Measurements from ENCODE around the gene MLKL. TPM values are rescaled to one million over a fixed set of nuclear protein-coding genes. Genes with fewer than 3 reads are reported as not detected.

MLKL gene
- total RNA-seq, 4 donors from 2014 or later = 17.1 to 62.5 (median 19.6) TPM

DNA sequence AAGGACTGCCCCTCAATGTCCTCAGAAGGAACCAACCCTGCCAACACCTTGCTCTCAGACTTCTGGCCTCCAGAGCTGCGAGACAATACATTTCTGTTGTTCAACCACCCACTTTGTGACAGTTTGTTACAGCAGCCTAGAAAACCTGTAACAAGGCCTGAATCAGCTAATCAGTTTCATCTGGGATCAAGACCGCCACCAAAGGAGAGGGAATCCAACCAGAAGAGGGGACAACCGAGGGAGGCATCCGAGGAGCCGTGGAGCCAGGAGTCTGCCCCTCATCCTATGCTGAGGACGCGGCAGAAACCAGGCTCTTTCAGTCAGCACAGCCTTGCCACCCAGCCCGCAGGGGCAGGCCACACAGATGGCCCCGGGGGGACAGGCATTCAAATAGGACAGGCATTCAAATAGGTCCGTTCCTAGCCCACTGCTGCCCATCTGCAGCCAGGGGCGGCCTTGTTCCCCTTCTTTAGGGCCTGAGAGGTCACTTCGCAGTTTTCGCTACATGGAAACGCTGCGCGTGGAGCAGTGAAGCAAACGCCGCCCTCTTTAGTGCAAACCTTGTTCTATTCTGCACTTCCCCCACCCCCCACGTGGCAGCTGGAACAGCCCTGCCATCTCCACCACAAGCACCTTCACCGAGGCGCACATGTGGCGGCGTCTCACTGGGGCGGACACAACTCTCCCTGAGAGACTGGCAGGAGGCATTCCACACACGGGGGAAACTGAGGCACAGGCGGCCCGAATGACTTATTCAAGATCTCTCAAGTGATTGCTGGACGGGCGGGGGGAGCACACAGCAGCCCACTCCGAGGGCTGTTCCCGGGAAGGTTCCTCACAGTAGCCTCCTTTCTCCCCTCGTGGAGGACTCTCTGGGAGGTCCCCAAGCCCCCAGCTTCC is 47.3 kb upstream of the MLKL start:
- Histone ChIP-seq H3K9me3 (no peaks in the 10 kb centered on the region), H3K4me3 (no peak overlapping the region), H3K36me3 (no peaks in the 10 kb centered on the region), H3K27me3 (no peaks in the 10 kb centered on the region), H3K27ac (no peak overlapping the region), H3K4me1 (peaks cover 4 to 23% (median 15%) of the 10 kb centered on the region in 4 donors)
- in situ Hi-C loops (cut with MboI; ENCODE audit: low pct_ligation_motif_present in 1 of 4, low pct_unique_long_range_greater_than_20kb in 1 of 4, low sequenced_read_pairs in 3 of 4) (no loop called here), intact Hi-C loops (cut with DNase I; ENCODE audit: low total_unique reads) (no loop called here)
- TF ChIP-seq EP300 (IDR thresholded peaks at IDR 0.05; ENCODE audit: low read depth) (no peak), POLR2A (IDR thresholded peaks at IDR 0.05) (no peak), POLR2AphosphoS5 (IDR thresholded peaks at IDR 0.05) (no peak)
- TF ChIP-seq, protein P1, sequence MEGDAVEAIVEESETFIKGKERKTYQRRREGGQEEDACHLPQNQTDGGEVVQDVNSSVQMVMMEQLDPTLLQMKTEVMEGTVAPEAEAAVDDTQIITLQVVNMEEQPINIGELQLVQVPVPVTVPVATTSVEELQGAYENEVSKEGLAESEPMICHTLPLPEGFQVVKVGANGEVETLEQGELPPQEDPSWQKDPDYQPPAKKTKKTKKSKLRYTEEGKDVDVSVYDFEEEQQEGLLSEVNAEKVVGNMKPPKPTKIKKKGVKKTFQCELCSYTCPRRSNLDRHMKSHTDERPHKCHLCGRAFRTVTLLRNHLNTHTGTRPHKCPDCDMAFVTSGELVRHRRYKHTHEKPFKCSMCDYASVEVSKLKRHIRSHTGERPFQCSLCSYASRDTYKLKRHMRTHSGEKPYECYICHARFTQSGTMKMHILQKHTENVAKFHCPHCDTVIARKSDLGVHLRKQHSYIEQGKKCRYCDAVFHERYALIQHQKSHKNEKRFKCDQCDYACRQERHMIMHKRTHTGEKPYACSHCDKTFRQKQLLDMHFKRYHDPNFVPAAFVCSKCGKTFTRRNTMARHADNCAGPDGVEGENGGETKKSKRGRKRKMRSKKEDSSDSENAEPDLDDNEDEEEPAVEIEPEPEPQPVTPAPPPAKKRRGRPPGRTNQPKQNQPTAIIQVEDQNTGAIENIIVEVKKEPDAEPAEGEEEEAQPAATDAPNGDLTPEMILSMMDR (IDR thresholded peaks at IDR 0.05) = no peak
- WGBS, 2 donors (ENCODE audit: low coverage in 1 of 2) = 86% methylated on average over 32 of the region's 32 CpGs; no CpG with 5 or more reads in 1 of the 2 donors
- no peak for DNase-seq

DNA sequence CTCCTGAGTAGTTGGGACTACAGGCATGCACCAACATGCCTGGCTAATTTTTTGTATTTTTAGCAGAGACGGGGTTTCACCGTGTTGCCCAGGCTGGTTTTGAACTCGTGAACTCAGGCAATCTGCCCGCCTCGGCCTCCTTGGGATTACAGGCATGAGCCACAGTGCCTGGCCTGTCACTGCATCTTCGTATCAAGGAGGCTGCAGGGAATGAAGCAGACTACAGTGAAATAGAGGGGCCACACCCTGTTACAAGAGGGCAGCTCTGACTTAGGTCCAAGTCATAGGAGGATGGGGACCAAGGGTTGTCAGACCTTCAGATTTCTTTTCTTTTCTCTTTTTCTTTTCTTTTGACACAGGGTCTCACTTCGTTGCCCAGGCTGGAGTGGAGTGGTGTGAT is 45.3 kb upstream of the MLKL start:
- peaks cover 4 to 41% (median 29%) of the 10 kb centered on the region in 4 donors for H3K4me1 ChIP-seq
- no peaks in the 10 kb centered on the region for H3K9me3 ChIP-seq
- 70 to 100% methylated on average over 3 to 7 of the region's 7 CpGs for WGBS, 2 donors (ENCODE audit: low coverage in 1 of 2)
- H3K4me3 ChIP-seq = no peak overlapping the region
- no peaks in the 10 kb centered on the region for H3K36me3 ChIP-seq
- H3K27ac ChIP-seq = no peak overlapping the region
- in situ Hi-C loops (cut with MboI; ENCODE audit: low pct_ligation_motif_present in 1 of 4, low pct_unique_long_range_greater_than_20kb in 1 of 4, low sequenced_read_pairs in 3 of 4) = no loop called here
- TF ChIP-seq POLR2AphosphoS5 (IDR thresholded peaks at IDR 0.05) = no peak
- no peak for TF ChIP-seq EP300 (IDR thresholded peaks at IDR 0.05; ENCODE audit: low read depth)
- TF ChIP-seq, protein P1 (IDR thresholded peaks at IDR 0.05) = no peak
- TF ChIP-seq POLR2A (IDR thresholded peaks at IDR 0.05) = no peak
- H3K27me3 ChIP-seq = no peaks in the 10 kb centered on the region
- intact Hi-C loops (cut with DNase I; ENCODE audit: low total_unique reads) = no loop called here
- no peak for DNase-seq

DNA sequence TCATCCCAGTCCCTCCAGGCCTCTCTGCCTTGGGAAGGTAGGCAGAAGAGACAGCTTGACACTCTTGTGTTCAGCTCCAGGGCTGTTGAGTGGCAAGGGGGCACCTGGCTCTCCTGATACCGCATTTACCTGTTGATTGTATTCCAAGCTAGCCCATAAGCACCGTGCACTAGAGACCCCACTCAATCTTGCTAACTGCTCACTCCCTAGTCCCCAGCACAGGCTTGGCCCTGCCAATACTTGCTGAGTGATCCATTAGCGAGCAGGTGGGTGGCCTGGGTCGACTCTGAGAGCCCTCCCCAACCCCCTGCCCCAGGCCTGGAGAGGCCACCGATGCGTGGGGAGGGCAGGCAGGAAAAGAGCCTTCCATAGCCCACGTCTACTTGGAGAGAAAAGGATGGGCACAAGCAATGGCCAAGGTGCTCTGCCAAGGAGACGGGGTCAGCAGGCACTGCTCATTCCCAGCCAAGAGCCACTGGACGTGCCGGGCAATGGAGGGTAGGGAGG is 44.5 kb upstream of the MLKL start:
- WGBS, 2 donors (ENCODE audit: low coverage in 1 of 2) = 91% methylated on average over 10 of the region's 10 CpGs; no CpG with 5 or more reads in 1 of the 2 donors
- H3K27me3 ChIP-seq = no peaks in the 10 kb centered on the region
- no peak for DNase-seq

DNA sequence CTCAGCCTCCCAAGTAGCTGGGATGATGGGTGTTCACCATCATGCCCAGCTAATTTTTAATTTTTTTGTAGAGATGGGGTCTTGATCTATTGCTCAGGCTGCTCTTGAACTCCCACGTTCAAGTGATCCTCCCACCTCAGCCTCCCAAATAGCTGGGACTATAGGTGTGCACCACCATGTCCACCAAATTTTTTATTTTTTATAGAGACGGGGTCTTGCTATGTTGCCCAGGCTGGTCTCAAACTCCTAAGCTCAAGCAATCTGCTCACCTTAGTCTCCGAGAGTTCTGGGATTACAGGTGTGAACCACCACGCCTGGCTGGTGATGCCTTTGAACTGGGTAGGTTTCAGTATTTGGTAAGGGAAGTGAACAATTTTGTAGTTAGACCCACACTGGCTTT is 43.9 kb upstream of the MLKL start:
- Histone ChIP-seq H3K36me3 (no peaks in the 10 kb centered on the region), H3K27me3 (no peaks in the 10 kb centered on the region), H3K27ac (peak overlapping the region; percentile 86 to 91 (median 88)), H3K4me3 (peak overlapping the region in 1 of 4 donors; percentile 23), H3K4me1 (peaks cover 4 to 46% (median 33%) of the 10 kb centered on the region in 4 donors), H3K9me3 (no peaks in the 10 kb centered on the region)
- in situ Hi-C loops (cut with MboI; ENCODE audit: low pct_ligation_motif_present in 1 of 4, low pct_unique_long_range_greater_than_20kb in 1 of 4, low sequenced_read_pairs in 3 of 4) = no loop called here
- TF ChIP-seq, protein P1 (IDR thresholded peaks at IDR 0.05) = no peak
- no peak for TF ChIP-seq POLR2A (IDR thresholded peaks at IDR 0.05)
- TF ChIP-seq POLR2AphosphoS5 (IDR thresholded peaks at IDR 0.05) = no peak
- no peak for TF ChIP-seq EP300 (IDR thresholded peaks at IDR 0.05; ENCODE audit: low read depth)
- intact Hi-C loops (cut with DNase I; ENCODE audit: low total_unique reads) = no loop called here
- 67 to 89% methylated on average over 1 to 4 of the region's 4 CpGs for WGBS, 2 donors (ENCODE audit: low coverage in 1 of 2)
- DNase-seq = no peak

More for the DNA sequence above, 44.5 kb upstream of the MLKL start:
- peak overlapping the region in 3 of 4 donors; percentile 87 to 91 (median 88) for H3K27ac ChIP-seq
- in situ Hi-C loops (cut with MboI; ENCODE audit: low pct_ligation_motif_present in 1 of 4, low pct_unique_long_range_greater_than_20kb in 1 of 4, low sequenced_read_pairs in 3 of 4) = no loop called here
- H3K4me1 ChIP-seq = peaks cover 4 to 46% (median 33%) of the 10 kb centered on the region in 4 donors
- TF ChIP-seq POLR2A (IDR thresholded peaks at IDR 0.05) (no peak), POLR2AphosphoS5 (IDR thresholded peaks at IDR 0.05) (no peak), EP300 (IDR thresholded peaks at IDR 0.05; ENCODE audit: low read depth) (no peak)
- TF ChIP-seq, protein P1 (IDR thresholded peaks at IDR 0.05) = no peak
- H3K9me3 ChIP-seq = no peaks in the 10 kb centered on the region
- H3K4me3 ChIP-seq = no peak overlapping the region
- intact Hi-C loops (cut with DNase I; ENCODE audit: low total_unique reads) = no loop called here
- no peaks in the 10 kb centered on the region for H3K36me3 ChIP-seq

Measured in transverse colon (tissue), 4 donors.